ENCODE measurements around the gene LSM4. TPM values are rescaled to one million over a fixed set of nuclear protein-coding genes. Genes with fewer than 3 reads are reported as not detected.
A peak's percentile ranks its signal among the peaks of the same experiment; 100 is the strongest.

The LSM4 gene
- total and polyA plus RNA-seq, 2 of the 13 experiments (the other 11 are each of a cell fraction or from before 2014, with no cell fraction given) = 65.8 to 166 TPM

- TF ChIP-seq ZGPAT (CRISPR knock-in tag; IDR thresholded peaks at IDR 0.05) = peak; percentile 74
- no peak for TF ChIP-seq POLR2AphosphoS2 (IDR thresholded peaks at IDR 0.05; ENCODE audit: low read depth, low read length)
- TF ChIP-seq ZNF335 (CRISPR knock-in tag; IDR thresholded peaks at IDR 0.05) = peak; percentile 73; the same call in 1 of the 2 replicates
- no peak for TF ChIP-seq ZNF224 (CRISPR knock-in tag; IDR thresholded peaks at IDR 0.05)
- no peak for TF ChIP-seq ATAD3A (CRISPR knock-in tag; IDR thresholded peaks at IDR 0.05)
- TF ChIP-seq HHEX (CRISPR knock-in tag; IDR thresholded peaks at IDR 0.05) = no peak
- no peak for TF ChIP-seq HOXA5 (CRISPR knock-in tag; IDR thresholded peaks at IDR 0.05)
- TF ChIP-seq NFKB2 (CRISPR knock-in tag; IDR thresholded peaks at IDR 0.05; ENCODE audit: borderline replicate concordance) = no peak
- no peak for TF ChIP-seq ZBTB21 (CRISPR knock-in tag; IDR thresholded peaks at IDR 0.05)
- TF ChIP-seq ATM (IDR thresholded peaks at IDR 0.05; ENCODE audit: borderline replicate concordance) = no peak
- no peak for TF ChIP-seq ZNF800 (CRISPR knock-in tag; IDR thresholded peaks at IDR 0.05)
- TF ChIP-seq ZNF230 (CRISPR knock-in tag; IDR thresholded peaks at IDR 0.05) = no peak
- TF ChIP-seq SOX6 (IDR thresholded peaks at IDR 0.05) = no peak
- TF ChIP-seq SOX6 (CRISPR knock-in tag; IDR thresholded peaks at IDR 0.05) = peak; percentile 73
- TF ChIP-seq ARNT2 (CRISPR knock-in tag; IDR thresholded peaks at IDR 0.05; ENCODE audit: low read depth) = peak; percentile 89
- TF ChIP-seq ZNF142 (CRISPR knock-in tag; IDR thresholded peaks at IDR 0.05) = no peak
- 0 out of 2 replicates have a peak, but pooled peaks have one; percentile 38 for TF ChIP-seq ZFP41 (CRISPR knock-in tag; IDR thresholded peaks at IDR 0.05; ENCODE audit: borderline replicate concordance)
- TF ChIP-seq ZNF253 (CRISPR knock-in tag; IDR thresholded peaks at IDR 0.05; ENCODE audit: borderline replicate concordance) = no peak
- TF ChIP-seq TBX2 (CRISPR knock-in tag; IDR thresholded peaks at IDR 0.05; ENCODE audit: borderline replicate concordance) = peak; percentile 87
These were observed 18.2 kb downstream of the LSM4 start (continued) for GRCh38 chr19:18304458-18305310.
